RWPE1 (cell line): ENCODE measurements around the gene AVL9.

ENCODE experiments used
- CTCF ChIA-PET: fragments of 350-600 bp; sonication (Branson Sonifier 250); formaldehyde crosslinking; extraction: SDS; loops from one replicate; lab custom pipeline; 2021; lab: Yijun Ruan, JAX
- POLR2A ChIA-PET: fragments of 400-600 bp; formaldehyde crosslinking; extraction: SDS; loops from one replicate; lab custom pipeline; 2020; ENCODE audit warnings: antibody characterized with exemption; ENCODE audit not compliant: low non-redundant PET; lab: Yijun Ruan, JAX
- DNase-seq: peaks from one replicate; pipeline ENCODE4 v3.0.0; 2012; ENCODE audit warnings: low spot score
- H3K27ac ChIP-seq: fragments of 450-650 bp; 2 replicates; pipeline ENCODE4 v1.5.1; 2017
- TF ChIP-seq, protein P1 (sequence below): fragments of 450-650 bp; conservative IDR thresholded peaks from 2 replicates; pipeline ENCODE4 v1.5.1; 2017; ENCODE audit warnings: low read depth, mild to moderate bottlenecking

AVL9 gene

DNA sequence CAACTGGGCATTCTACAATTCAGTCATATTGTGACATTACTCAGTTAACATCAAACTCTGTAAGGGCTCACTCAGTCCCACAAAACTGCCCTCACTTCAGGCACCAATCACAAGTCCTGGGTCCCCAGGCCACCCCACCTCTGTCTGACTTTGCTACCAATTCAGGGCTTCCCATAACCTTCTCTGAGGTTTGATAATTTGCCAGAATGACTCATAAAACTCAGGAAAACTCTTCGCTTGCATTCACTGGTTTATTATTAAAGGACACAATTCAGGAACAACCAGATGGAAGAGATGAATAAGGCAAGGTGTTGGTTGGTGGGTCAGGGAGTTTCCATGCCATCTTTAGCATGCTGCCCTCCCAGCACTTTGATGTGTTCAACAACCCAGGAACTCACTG lies 41.3 kb downstream of the AVL9 start:
- POLR2A ChIA-PET, result no interaction called here
- TF ChIP-seq, protein P1, sequence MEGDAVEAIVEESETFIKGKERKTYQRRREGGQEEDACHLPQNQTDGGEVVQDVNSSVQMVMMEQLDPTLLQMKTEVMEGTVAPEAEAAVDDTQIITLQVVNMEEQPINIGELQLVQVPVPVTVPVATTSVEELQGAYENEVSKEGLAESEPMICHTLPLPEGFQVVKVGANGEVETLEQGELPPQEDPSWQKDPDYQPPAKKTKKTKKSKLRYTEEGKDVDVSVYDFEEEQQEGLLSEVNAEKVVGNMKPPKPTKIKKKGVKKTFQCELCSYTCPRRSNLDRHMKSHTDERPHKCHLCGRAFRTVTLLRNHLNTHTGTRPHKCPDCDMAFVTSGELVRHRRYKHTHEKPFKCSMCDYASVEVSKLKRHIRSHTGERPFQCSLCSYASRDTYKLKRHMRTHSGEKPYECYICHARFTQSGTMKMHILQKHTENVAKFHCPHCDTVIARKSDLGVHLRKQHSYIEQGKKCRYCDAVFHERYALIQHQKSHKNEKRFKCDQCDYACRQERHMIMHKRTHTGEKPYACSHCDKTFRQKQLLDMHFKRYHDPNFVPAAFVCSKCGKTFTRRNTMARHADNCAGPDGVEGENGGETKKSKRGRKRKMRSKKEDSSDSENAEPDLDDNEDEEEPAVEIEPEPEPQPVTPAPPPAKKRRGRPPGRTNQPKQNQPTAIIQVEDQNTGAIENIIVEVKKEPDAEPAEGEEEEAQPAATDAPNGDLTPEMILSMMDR, result no peak
- CTCF ChIA-PET, result no interaction called here
- DNase-seq, result peak; percentile 51
- H3K27ac ChIP-seq, result no peak overlapping the region

DNA sequence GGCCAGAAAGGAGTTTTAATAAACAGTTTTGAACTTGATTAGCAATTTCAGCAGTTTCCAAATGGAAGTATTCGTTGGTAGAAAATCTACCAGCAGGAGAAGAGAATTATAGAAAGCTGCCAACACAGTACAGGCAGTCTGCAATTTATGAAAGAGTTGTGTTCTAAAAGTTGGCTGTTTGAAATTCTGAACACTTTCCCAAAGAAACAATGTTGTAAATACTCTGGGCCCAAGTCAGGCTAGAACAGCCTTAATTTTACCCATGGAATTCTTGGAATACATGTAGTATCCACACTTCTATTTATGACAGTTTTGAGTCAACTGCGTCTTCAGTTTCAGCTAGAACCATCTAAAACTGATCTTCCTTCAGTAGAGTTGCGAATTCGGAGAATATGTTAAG lies 42.5 kb downstream of the AVL9 start:
- DNase-seq, result no peak
- TF ChIP-seq, protein P1, result no peak
- ChIA-PET CTCF (no interaction called here), POLR2A (no interaction called here)
- H3K27ac ChIP-seq, result no peak overlapping the region

DNA sequence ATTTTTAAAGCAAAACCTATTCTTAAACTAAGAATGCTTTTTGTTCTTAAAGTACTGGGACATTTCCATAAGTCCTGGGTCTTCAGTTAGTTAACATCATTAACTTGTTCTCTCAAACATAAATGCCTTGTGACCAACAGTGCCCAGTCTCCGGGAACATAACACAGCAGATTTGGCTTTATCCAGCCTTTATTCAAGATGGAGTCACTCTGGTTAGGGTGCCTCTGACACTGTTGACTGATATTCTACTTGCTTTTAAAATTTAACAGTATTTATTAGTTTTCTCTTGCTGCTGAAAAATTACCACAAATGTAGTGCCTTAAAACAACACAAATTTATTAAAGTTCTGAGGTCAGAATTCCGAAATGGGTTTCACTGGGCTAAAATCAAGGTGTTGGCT lies 44.1 kb downstream of the AVL9 start:
- POLR2A ChIA-PET, result no interaction called here
- H3K27ac ChIP-seq, result no peak overlapping the region
- TF ChIP-seq, protein P1, result no peak
- DNase-seq, result no peak
- CTCF ChIA-PET, result no interaction called here

DNA sequence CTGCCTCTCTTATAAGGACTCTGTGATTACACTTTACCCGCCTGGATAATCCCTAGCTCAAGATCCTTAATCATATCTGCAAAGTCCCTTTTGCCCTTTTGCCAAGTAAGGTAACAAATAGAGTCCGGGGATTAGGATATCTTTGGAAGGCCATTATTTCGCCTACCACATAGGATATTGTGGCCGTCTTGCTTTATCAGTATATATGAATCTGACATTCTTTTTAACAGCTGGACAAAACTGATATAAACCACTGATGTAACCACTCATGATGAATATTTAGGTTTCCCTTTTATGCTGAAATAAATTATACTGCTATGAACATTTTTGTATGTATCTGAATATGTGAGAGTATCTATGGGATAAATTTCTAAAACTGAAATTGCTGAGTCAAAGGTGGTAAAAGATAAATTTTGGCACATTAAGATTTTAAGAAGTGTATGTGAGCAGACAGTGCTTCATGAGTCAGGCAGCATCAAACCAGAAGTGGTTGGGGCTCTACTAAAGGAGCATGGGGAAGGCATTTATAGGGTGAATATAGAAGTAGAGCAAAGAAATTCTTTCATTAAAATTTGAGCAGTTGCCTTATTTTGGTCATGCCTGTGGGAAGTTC lies 44.7 kb downstream of the AVL9 start:
- DNase-seq, result no peak
- no peak overlapping the region for H3K27ac ChIP-seq
- ChIA-PET CTCF (no interaction called here), POLR2A (no interaction called here)
- TF ChIP-seq, protein P1, result no peak

DNA sequence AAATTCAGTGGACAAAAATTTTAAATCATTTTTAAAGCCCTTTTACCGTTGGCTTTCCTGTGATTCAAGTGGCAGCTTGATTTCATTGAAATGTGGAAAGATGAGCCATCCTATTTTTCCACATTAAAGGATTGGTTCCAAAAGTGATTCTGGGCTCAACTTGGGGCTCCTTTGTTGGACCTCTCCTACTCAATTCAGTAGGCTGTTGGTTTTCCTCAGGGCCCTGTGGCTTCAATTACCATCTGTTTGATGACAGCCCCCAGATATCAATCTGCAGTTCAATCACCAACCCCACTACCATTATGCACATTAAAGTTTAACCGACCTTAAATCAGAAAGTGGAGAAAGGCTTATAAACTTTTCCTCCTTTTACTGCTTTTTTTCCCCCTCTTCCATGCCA lies 47.3 kb downstream of the AVL9 start:
- no peak overlapping the region for H3K27ac ChIP-seq
- CTCF ChIA-PET, result interaction anchor here (0.7 kb wide), 1 partner anchor 37 kb away, joined by 6 read pairs; no protein-coding TSS in a partner anchor
- TF ChIP-seq, protein P1, result no peak
- DNase-seq, result no peak
- POLR2A ChIA-PET, result no interaction called here

DNA sequence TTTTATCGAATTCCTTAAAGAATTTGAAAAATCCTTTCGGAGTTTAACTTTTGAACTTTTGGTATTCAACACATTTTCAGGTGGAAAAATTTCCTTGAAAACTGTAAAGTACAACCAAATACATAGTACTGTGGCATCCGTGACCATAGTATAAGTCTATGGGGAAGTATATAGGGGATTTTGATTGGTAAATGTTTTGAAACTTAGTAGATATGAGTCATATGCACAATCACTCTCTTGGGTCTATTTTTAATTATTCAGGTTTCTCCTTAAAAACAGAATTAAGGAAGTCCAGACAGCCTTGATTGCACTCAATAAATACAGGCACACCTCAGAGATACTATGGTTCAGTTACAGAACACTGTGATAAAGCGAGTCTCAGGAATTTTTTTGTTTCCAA lies 64.2 kb downstream of the AVL9 start:
- TF ChIP-seq, protein P1, result no peak
- no peak overlapping the region for H3K27ac ChIP-seq
- ChIA-PET POLR2A (no interaction called here), CTCF (no interaction called here)
- DNase-seq, result no peak

DNA sequence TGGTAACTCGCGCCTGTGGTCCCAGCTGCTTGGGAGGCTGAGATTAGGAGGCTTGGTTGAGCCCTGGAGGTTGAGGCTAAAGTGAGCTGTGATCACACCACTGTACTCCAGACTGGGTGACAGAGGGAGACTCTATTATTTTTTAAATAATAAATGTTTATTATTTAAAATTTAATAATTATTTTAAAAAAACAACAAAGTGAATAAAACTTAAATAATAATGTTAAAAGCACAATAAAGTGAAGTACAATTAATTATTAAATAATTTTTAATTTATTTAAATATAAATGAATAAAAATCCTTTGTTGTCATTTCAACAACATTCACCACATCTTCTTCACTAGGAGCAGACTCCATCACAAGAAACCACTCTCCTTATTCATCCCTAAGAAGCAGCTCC lies 64.8 kb downstream of the AVL9 start:
- DNase-seq, result no peak
- TF ChIP-seq, protein P1, result no peak
- H3K27ac ChIP-seq, result no peak overlapping the region
- ChIA-PET POLR2A (no interaction called here), CTCF (no interaction called here)
